ENCODE results near the gene MEG3.

GRCh38 chr14:100800041-100800440 lies 25.9 kb upstream of the MEG3 start:
- no peak for TF ChIP-seq POLR2A (IDR thresholded peaks at IDR 0.05; ENCODE audit: low read depth, low read length)
- TF ChIP-seq, protein P1, sequence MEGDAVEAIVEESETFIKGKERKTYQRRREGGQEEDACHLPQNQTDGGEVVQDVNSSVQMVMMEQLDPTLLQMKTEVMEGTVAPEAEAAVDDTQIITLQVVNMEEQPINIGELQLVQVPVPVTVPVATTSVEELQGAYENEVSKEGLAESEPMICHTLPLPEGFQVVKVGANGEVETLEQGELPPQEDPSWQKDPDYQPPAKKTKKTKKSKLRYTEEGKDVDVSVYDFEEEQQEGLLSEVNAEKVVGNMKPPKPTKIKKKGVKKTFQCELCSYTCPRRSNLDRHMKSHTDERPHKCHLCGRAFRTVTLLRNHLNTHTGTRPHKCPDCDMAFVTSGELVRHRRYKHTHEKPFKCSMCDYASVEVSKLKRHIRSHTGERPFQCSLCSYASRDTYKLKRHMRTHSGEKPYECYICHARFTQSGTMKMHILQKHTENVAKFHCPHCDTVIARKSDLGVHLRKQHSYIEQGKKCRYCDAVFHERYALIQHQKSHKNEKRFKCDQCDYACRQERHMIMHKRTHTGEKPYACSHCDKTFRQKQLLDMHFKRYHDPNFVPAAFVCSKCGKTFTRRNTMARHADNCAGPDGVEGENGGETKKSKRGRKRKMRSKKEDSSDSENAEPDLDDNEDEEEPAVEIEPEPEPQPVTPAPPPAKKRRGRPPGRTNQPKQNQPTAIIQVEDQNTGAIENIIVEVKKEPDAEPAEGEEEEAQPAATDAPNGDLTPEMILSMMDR (IDR thresholded peaks at IDR 0.05; ENCODE audit: extremely low read depth in 1 of 2, insufficient read depth in 1 of 2, low read depth in 1 of 2, low read length in 2 of 2): no peak
- no peak for TF ChIP-seq POLR2AphosphoS5 (IDR thresholded peaks at IDR 0.05; ENCODE audit: insufficient read depth, low read depth, low read length)
- TF ChIP-seq EZH2 (IDR thresholded peaks at IDR 0.05; ENCODE audit: borderline replicate concordance, low read depth, low read length, severe bottlenecking): no peak
- no peak for TF ChIP-seq FOS (IDR thresholded peaks at IDR 0.05; ENCODE audit: borderline replicate concordance, insufficient read depth, low read length)
- no peak for TF ChIP-seq MYC (IDR thresholded peaks at IDR 0.05; ENCODE audit: low read depth, low read length)
